Panc1 (cell line): ENCODE data around the gene ARHGEF12. TPM values are rescaled to one million over a fixed set of nuclear protein-coding genes. Genes with fewer than 3 reads are reported as not detected.

ENCODE experiments used
- ATAC-seq: fragments of 200-7000 bp; cut with Tn5 transposase; 2 replicates; pipeline ENCODE4 v1.9.1; 2020; ENCODE audit warnings: mild to moderate bottlenecking, moderate library complexity
- BruUV-seq: library from RNA; stranded (reverse); fragments of 400-500 nt; replicated peaks from 2 replicates; lab custom pipeline; 2021; lab: Mats Ljungman, UMichigan
- CTCF ChIA-PET: fragments of 300-600 bp; sonication (Branson Sonifier 250); formaldehyde crosslinking; loops from one replicate; lab custom pipeline; 2022; ENCODE audit warnings: antibody characterized with exemption; lab: Charles Lee
- POLR2A ChIA-PET: fragments of 300-600 bp; sonication (Branson Sonifier 250); formaldehyde crosslinking; loops from one replicate; lab custom pipeline; 2022; ENCODE audit warnings: antibody characterized with exemption; lab: Charles Lee
- DNase-seq: peaks from one replicate; pipeline ENCODE4 v3.0.0-alpha.2; 2010; ENCODE audit warnings: low read depth, low spot score
- H3K27ac ChIP-seq: 2 replicates; pipeline ENCODE4 v1.5.1; 2011; ENCODE audit warnings: mild to moderate bottlenecking, low read length, inconsistent platforms
- H3K27me3 ChIP-seq: fragments of 200-500 bp; sonication (Bioruptor generic); 2 replicates; pipeline ENCODE4 v1.6.0; 2014; ENCODE audit warnings: low read length, inconsistent platforms; ENCODE audit not compliant: control insufficient read depth, insufficient read depth
- H3K36me3 ChIP-seq: fragments of 200-500 bp; sonication (Bioruptor generic); 2 replicates; pipeline ENCODE4 v1.5.1; 2014; ENCODE audit warnings: inconsistent platforms, mild to moderate bottlenecking, low read length, moderate library complexity; ENCODE audit not compliant: control insufficient read depth, insufficient read depth
- H3K4me1 ChIP-seq: 2 replicates; pipeline ENCODE4 v1.5.1; 2011; ENCODE audit warnings: inconsistent platforms, mild to moderate bottlenecking, low read length, moderate library complexity; ENCODE audit not compliant: control insufficient read depth, insufficient read depth
- H3K4me3 ChIP-seq, 2 experiments: 2 replicates each; pipeline ENCODE4 v1.5.1; 2011 to 2012; ENCODE audit warnings: low read depth in 2 of 2, low read length in 2 of 2, mild to moderate bottlenecking in 2 of 2, inconsistent platforms in 1 of 2, moderate library complexity in 1 of 2
- H3K9me3 ChIP-seq: fragments of 200-500 bp; sonication (Bioruptor generic); 2 replicates; pipeline ENCODE4 v1.5.1; 2014; ENCODE audit warnings: low read depth, mild to moderate bottlenecking, inconsistent platforms, low read length, moderate library complexity; ENCODE audit not compliant: control insufficient read depth, insufficient read depth
- POLR2AphosphoS5 ChIP-seq: IDR thresholded peaks from 2 replicates; pipeline ENCODE4 v1.6.1; 2012; ENCODE audit warnings: mild to moderate bottlenecking, low read depth, low read length, moderate library complexity
- SIN3A ChIP-seq: IDR thresholded peaks from 2 replicates; pipeline ENCODE4 v1.6.1; 2012; ENCODE audit warnings: low read depth, mild to moderate bottlenecking, low read length, moderate library complexity, borderline replicate concordance; ENCODE audit not compliant: insufficient read depth
- TCF7L2 ChIP-seq: IDR thresholded peaks from 2 replicates; pipeline ENCODE4 v1.6.1; 2011; ENCODE audit warnings: mild to moderate bottlenecking, low read depth, low read length, inconsistent platforms
- in situ Hi-C: cut with HindIII; loops from 2 replicates; pipeline ENCODE4 v1.10.0; 2016; ENCODE audit warnings: low sequenced_read_pairs, low pct_unique_long_range_greater_than_20kb
- intact Hi-C: fragments of 100-400 bp; cut with micrococcal nuclease; formaldehyde crosslinking; loops from one replicate; pipeline ENCODE4 v1.10.0; 2022; ENCODE audit not compliant: unreplicated experiment
- total RNA-seq: library from RNA; stranded (reverse); gene quantifications from one replicate; pipeline ENCODE4 v1.2.1, GENCODE V29; 2021; ENCODE audit not compliant: unreplicated experiment
- TF ChIP-seq, protein P1 (sequence below), 2 experiments: IDR thresholded peaks; 2 replicates each; pipeline ENCODE4 v1.6.1; 2011 to 2012; ENCODE audit warnings: low read depth in 2 of 2, control low read depth in 1 of 2, low read length in 1 of 2, mild to moderate bottlenecking in 1 of 2, moderate library complexity in 1 of 2; ENCODE audit not compliant: insufficient read depth in 1 of 2
- TF ChIP-seq, protein P2 (sequence below): fragments of 450-650 bp; IDR thresholded peaks from 2 replicates; pipeline ENCODE4 v1.5.1; 2017; ENCODE audit warnings: mild to moderate bottlenecking

ARHGEF12 gene
- total RNA-seq, 1 experiment from 2014 or later, result 182 TPM

DNA sequence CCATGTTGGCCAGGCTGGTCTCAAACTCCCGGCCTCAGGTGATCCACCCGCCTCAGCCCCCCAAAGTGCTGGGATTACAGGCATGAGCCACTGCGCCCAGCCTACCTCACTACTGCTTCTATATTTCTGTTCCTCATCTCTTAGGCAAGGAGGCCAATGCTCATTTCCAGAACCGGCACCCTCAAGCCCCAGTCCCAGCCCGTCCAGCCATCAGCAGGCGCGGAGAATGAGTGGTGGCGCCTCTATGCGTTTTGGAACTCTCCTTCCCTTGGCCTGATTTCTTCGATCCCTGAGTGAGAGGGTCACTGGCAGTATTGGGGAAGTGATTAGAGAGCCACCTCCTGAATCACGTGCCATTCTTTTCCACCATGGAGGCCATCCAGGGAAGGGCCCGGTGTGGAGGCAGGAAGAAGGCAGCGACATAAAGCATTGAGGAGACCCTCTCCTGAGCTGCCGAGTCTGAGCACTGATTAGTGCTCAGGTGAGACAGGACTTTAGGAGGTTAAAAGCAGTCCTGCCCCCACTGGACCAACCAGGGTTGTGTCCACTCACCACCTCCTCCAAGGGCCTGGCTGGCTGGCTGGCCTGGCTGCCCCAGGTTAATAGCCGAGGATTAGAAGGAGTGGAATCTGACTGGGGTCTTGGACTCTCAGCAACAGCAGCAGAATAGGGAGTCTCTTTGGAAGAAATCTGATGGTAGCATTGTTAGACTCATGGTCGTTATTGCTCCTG is 184.0 kb downstream of the ARHGEF12 start:
- no peak for DNase-seq
- H3K27me3 ChIP-seq, result no peaks in the 10 kb centered on the region
- no peaks in the 10 kb centered on the region; the same call in 1 of the 2 replicates for H3K4me1 ChIP-seq
- ChIA-PET POLR2A (no interaction called here), CTCF (no interaction called here)
- TF ChIP-seq SIN3A (no peak), POLR2AphosphoS5 (no peak), TCF7L2 (no peak)
- TF ChIP-seq, protein P1, sequence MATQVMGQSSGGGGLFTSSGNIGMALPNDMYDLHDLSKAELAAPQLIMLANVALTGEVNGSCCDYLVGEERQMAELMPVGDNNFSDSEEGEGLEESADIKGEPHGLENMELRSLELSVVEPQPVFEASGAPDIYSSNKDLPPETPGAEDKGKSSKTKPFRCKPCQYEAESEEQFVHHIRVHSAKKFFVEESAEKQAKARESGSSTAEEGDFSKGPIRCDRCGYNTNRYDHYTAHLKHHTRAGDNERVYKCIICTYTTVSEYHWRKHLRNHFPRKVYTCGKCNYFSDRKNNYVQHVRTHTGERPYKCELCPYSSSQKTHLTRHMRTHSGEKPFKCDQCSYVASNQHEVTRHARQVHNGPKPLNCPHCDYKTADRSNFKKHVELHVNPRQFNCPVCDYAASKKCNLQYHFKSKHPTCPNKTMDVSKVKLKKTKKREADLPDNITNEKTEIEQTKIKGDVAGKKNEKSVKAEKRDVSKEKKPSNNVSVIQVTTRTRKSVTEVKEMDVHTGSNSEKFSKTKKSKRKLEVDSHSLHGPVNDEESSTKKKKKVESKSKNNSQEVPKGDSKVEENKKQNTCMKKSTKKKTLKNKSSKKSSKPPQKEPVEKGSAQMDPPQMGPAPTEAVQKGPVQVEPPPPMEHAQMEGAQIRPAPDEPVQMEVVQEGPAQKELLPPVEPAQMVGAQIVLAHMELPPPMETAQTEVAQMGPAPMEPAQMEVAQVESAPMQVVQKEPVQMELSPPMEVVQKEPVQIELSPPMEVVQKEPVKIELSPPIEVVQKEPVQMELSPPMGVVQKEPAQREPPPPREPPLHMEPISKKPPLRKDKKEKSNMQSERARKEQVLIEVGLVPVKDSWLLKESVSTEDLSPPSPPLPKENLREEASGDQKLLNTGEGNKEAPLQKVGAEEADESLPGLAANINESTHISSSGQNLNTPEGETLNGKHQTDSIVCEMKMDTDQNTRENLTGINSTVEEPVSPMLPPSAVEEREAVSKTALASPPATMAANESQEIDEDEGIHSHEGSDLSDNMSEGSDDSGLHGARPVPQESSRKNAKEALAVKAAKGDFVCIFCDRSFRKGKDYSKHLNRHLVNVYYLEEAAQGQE (IDR thresholded peaks at IDR 0.05; ENCODE audit: insufficient read depth in 1 of 2, low read depth in 2 of 2, low read length in 1 of 2), result no peak
- TF ChIP-seq, protein P2, sequence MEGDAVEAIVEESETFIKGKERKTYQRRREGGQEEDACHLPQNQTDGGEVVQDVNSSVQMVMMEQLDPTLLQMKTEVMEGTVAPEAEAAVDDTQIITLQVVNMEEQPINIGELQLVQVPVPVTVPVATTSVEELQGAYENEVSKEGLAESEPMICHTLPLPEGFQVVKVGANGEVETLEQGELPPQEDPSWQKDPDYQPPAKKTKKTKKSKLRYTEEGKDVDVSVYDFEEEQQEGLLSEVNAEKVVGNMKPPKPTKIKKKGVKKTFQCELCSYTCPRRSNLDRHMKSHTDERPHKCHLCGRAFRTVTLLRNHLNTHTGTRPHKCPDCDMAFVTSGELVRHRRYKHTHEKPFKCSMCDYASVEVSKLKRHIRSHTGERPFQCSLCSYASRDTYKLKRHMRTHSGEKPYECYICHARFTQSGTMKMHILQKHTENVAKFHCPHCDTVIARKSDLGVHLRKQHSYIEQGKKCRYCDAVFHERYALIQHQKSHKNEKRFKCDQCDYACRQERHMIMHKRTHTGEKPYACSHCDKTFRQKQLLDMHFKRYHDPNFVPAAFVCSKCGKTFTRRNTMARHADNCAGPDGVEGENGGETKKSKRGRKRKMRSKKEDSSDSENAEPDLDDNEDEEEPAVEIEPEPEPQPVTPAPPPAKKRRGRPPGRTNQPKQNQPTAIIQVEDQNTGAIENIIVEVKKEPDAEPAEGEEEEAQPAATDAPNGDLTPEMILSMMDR, result no peak
- no peak overlapping the region for H3K27ac ChIP-seq
- intact Hi-C loops, result no loop called here
- no peaks in the 10 kb centered on the region for H3K36me3 ChIP-seq
- no peak overlapping the region for H3K4me3 ChIP-seq
- BruUV-seq, result no TSS peak
- no peaks in the 10 kb centered on the region for H3K9me3 ChIP-seq
- in situ Hi-C loops, result no loop called here
- no peak for ATAC-seq

DNA sequence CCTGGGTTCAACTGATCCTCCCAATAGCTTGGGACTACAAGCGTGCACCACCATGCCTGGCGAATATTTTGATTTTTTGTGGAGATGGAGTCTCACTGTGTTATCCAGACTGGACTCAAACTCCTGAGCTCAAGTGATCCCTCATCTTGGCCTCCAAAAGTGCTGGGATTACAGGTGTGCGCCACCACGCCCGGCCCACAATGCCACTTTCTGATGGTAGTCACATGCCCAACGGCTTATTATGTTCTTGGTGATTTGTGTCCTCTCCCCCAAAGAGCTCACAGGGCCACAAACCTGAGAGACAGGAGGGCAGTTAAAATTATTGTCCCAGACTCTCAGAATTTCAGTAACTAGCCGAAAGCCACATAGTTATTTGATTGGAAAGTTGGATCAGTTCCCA is 185.0 kb downstream of the ARHGEF12 start:
- Histone ChIP-seq H3K27me3 (no peaks in the 10 kb centered on the region), H3K27ac (no peak overlapping the region), H3K9me3 (no peaks in the 10 kb centered on the region), H3K36me3 (no peaks in the 10 kb centered on the region), H3K4me1 (peaks cover 3% of the 10 kb centered on the region; the same call in 1 of the 2 replicates), H3K4me3 (no peak overlapping the region)
- POLR2A ChIA-PET, result no interaction called here
- CTCF ChIA-PET, result interaction anchor here (0.8 kb wide), 1 partner anchor 8 kb away, joined by 4 read pairs; no protein-coding TSS in a partner anchor
- ATAC-seq, result no peak
- TF ChIP-seq POLR2AphosphoS5 (no peak), SIN3A (no peak), TCF7L2 (no peak)
- TF ChIP-seq, protein P1 (IDR thresholded peaks at IDR 0.05; ENCODE audit: insufficient read depth in 1 of 2, low read depth in 2 of 2, low read length in 1 of 2), result no peak
- TF ChIP-seq, protein P2, result no peak
- intact Hi-C loops, result no loop called here
- DNase-seq, result no peak
- BruUV-seq, result no TSS peak
- in situ Hi-C loops, result no loop called here
